Adrenal gland (tissue), 12 donors: ENCODE data around the gene HDGFL3. TPM values are rescaled to one million over a fixed set of nuclear protein-coding genes. Genes with fewer than 3 reads are reported as not detected.

Experiments used
- DNase-seq, 7 donors: peaks; one replicate each; pipeline ENCODE4 v3.0.0-alpha.2; 2019 to 2020
- H3K27ac ChIP-seq, 5 donors: fragments of 200-600 bp; sonication (generic) in 4 of 5; 1 replicate in 3 of 5; 2 replicates in 2 of 5; pipeline versions ENCODE4 v1.5.1 to v1.8.0; 2016 to 2020; ENCODE audit warnings: mild to moderate bottlenecking in 1 of 5
- H3K27me3 ChIP-seq: fragments of 200-600 bp; 2 replicates; pipeline ENCODE4 v1.8.0; 2021
- H3K36me3 ChIP-seq, 2 donors: fragments of 200-600 bp; replicated peaks in 1 of 2; 1 replicate in 1 of 2; 2 replicates in 1 of 2; pipeline versions ENCODE4 v1.5.1 to v1.8.0; 2018 to 2022
- H3K4me1 ChIP-seq, 2 donors: fragments of 200-600 bp; replicated peaks in 1 of 2; 1 replicate in 1 of 2; 2 replicates in 1 of 2; pipeline versions ENCODE4 v1.5.1 to v1.8.0; 2018 to 2021
- H3K4me3 ChIP-seq, 4 donors: fragments of 200-600 bp; sonication (generic) in 3 of 4; one replicate each; pipeline ENCODE4 v1.5.1; 2016 to 2018
- H3K9me3 ChIP-seq, 3 donors: fragments of 200-600 bp; sonication (generic) in 1 of 3; replicated peaks in 1 of 3; 1 replicate in 2 of 3; 2 replicates in 1 of 3; pipeline versions ENCODE4 v1.5.1 to v1.8.0; 2016 to 2021
- POLR2A ChIP-seq, 2 donors: fragments of 450-650 bp; IDR thresholded peaks; one replicate each; pipeline ENCODE4 v1.6.1; 2017; ENCODE audit warnings: antibody characterized with exemption in 2 of 2, mild to moderate bottlenecking in 2 of 2, moderate library complexity in 1 of 2
- WGBS, 4 donors: extraction: QIAGEN DNeasy Blood & Tissue Kit in 2 of 4; methylation state at CpG; one replicate each; pipeline versions ENCODE4 v1.1.5 to v1.1.7; 2013 to 2017; 5-methylcytosine and 5-hydroxymethylcytosine counted together
- intact Hi-C, 2 donors: fragments of 100-400 bp; cut with DNase I; formaldehyde crosslinking; loops; one replicate each; pipeline versions ENCODE4 v1.14.1 to v1.15.0; 2022 to 2023
- polyA plus RNA-seq, 3 donors: library from polyadenylated mRNA; stranded (reverse); fragments of 200-250 nt in 2 of 3; fragments of 350-450 nt in 1 of 3; fragmentation: Illumina TruSeq in 1 of 3; extraction: RNeasy Lipid Tissue Mini Kit (QIAGEN cat#74804) in 1 of 3; gene quantifications; one replicate each; pipeline ENCODE4 v1.2.3, GENCODE V29; 2013 to 2014
- total RNA-seq, 9 donors: library from RNA; depleted of rRNA in 4 of 9; stranded (reverse); fragments of >200 nt in 4 of 9; fragments of 120-200 nt in 1 of 9; fragmentation: NEBNext Ultra II Directional in 1 of 9; extraction: Animal tissue kit (Norgen Biotek cat#: 25700) in 1 of 9; gene quantifications; one replicate each; pipeline versions ENCODE4 v1.1.0 to v1.2.4, GENCODE V29; 2013 to 2023
- TF ChIP-seq, protein P1 (sequence below), 6 experiments: fragments of 450-650 bp in 4 of 6; fragments of 200-600 bp in 2 of 6; sonication (generic) in 1 of 6; IDR thresholded peaks; 1 replicate in 5 of 6; 2 replicates in 1 of 6; pipeline versions ENCODE4 v1.5.1 to v1.8.0; 2016 to 2021; ENCODE audit warnings: antibody characterized with exemption in 6 of 6, mild to moderate bottlenecking in 2 of 6, moderate library complexity in 1 of 6
- donor health status: healthy with polysubstance abuse.
- donor health status: Bipolar disorder and iron deficiency.
- donor health status: DM: yes; HTN: yes; CAD: no.
- donor health status: DM: no; HTN: no; CAD: no.
- donor health status: DM: no; HTN: no; CAD: no.
- donor health status: DM: yes; HTN: yes; CAD: no.

HDGFL3 gene
- total and polyA plus RNA-seq, 12 donors, result 9.3 to 82.2 (median 52.9) TPM

DNA sequence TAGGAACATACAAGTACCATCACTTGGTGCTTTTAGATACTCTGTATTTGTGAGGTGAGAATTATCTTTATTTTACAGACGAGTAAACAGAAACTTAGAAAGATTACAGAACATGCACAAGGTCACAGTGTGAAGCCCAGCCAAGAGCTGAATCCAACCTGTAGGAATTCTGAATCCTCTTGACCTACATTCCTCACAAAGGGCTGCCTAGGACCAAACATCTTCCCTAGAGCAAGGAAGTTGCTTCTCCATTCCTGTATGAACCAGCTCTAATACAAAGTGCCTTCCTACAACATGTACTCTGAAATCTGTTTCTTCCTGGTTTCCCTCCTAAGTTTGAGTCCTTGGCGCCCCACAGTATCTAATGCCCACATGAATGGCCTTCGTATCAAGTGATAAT lies 2.9 kb downstream of the HDGFL3 start:
- TF ChIP-seq POLR2A (IDR thresholded peaks at IDR 0.05), result no peak
- TF ChIP-seq, protein P1, sequence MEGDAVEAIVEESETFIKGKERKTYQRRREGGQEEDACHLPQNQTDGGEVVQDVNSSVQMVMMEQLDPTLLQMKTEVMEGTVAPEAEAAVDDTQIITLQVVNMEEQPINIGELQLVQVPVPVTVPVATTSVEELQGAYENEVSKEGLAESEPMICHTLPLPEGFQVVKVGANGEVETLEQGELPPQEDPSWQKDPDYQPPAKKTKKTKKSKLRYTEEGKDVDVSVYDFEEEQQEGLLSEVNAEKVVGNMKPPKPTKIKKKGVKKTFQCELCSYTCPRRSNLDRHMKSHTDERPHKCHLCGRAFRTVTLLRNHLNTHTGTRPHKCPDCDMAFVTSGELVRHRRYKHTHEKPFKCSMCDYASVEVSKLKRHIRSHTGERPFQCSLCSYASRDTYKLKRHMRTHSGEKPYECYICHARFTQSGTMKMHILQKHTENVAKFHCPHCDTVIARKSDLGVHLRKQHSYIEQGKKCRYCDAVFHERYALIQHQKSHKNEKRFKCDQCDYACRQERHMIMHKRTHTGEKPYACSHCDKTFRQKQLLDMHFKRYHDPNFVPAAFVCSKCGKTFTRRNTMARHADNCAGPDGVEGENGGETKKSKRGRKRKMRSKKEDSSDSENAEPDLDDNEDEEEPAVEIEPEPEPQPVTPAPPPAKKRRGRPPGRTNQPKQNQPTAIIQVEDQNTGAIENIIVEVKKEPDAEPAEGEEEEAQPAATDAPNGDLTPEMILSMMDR (IDR thresholded peaks at IDR 0.05), result no peak
- no peaks in the 10 kb centered on the region for H3K9me3 ChIP-seq
- H3K4me1 ChIP-seq, result peaks cover 44 to 60% of the 10 kb centered on the region in 2 donors
- DNase-seq, result peak in 4 of 7 donors; percentile 23 to 60 (median 28)
- peak overlapping the region in 2 of 5 donors; percentile 21 to 23 for H3K27ac ChIP-seq
- intact Hi-C loops, result loop anchor here in 1 of 2 donors (5.0 kb wide), 1 partner anchor 137 kb away; the partner anchor contains the start of gene BTBD1
- no peak overlapping the region for H3K4me3 ChIP-seq
- H3K27me3 ChIP-seq, result no peaks in the 10 kb centered on the region
- no peaks in the 10 kb centered on the region for H3K36me3 ChIP-seq
- 33 to 41% (median 39%) methylated on average over 3 of the region's 3 CpGs for WGBS, 4 donors

DNA sequence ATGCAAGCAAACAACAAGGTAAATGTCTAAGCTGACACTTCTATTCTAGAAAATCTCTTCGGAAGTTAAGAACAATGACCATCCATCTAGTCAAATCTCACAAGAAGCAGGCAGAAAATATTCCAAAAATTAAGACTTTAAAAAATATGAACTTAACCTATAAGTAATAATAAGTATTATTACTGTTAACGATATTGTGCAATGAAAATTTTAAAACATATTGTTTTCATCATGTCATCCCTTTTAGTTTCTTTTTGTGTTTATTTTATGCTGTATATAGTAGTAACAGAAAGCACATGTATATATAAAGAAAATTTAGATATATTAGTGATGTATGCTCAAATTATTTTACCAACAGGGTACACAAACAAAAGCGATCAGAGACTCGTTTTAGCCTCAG lies 4.1 kb downstream of the HDGFL3 start:
- Histone ChIP-seq H3K4me3 (no peak overlapping the region), H3K27ac (no peak overlapping the region), H3K27me3 (no peaks in the 10 kb centered on the region), H3K9me3 (no peaks in the 10 kb centered on the region), H3K4me1 (peaks cover 47 to 66% of the 10 kb centered on the region in 2 donors), H3K36me3 (no peaks in the 10 kb centered on the region)
- intact Hi-C loops, result no loop called here
- TF ChIP-seq, protein P1 (IDR thresholded peaks at IDR 0.05), result no peak
- TF ChIP-seq POLR2A (IDR thresholded peaks at IDR 0.05), result no peak
- DNase-seq, result no peak
- WGBS, 4 donors, result 91 to 93% (median 91%) methylated on average over 4 of the region's 4 CpGs

DNA sequence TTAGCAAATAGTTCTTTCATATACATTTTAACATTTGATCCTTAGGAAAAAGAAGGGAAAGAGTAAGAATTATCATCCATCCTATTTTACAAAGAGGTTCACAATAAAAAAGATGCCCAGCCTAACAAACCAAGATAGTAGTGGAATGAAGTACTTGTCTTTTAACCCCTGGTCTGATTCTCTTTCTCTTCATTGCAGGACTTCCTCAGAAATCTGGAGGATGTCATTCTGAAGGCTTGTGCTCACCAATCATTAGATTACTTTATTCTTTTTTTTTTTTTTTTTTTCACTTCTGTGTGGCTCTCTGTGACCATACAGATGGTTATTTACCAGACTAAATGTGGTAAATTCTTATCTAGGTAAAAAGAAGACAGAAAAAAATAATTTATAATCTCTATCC lies 7.0 kb downstream of the HDGFL3 start:
- TF ChIP-seq, protein P1 (IDR thresholded peaks at IDR 0.05), result no peak
- TF ChIP-seq POLR2A (IDR thresholded peaks at IDR 0.05), result no peak
- no peaks in the 10 kb centered on the region for H3K27me3 ChIP-seq
- no peak for DNase-seq
- H3K27ac ChIP-seq, result no peak overlapping the region
- no peaks in the 10 kb centered on the region for H3K36me3 ChIP-seq
- peaks cover 53 to 72% of the 10 kb centered on the region in 2 donors for H3K4me1 ChIP-seq
- intact Hi-C loops, result no loop called here
- H3K4me3 ChIP-seq, result no peak overlapping the region
- H3K9me3 ChIP-seq, result peaks cover 0 to 4% (median 0%) of the 10 kb centered on the region in 3 donors

DNA sequence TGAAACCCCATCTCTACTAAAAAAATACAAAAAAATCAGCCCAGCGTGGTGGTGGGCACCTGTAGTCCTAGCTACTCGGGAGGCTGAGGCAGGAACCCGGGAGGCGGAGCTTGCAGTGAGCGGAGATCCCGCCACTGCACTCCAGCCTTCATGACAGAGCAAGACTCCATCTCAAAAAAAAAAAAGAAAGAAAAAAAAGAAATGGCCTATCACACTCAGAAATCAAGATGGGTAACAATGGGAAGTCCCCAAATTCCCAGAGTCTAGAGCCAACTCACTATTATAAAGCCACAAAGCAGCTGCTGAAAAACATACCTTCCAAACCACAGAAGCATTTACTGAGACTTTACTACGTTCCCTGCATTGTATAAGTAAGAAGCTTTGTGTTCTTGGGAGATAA lies 7.5 kb downstream of the HDGFL3 start:
- H3K4me3 ChIP-seq, result no peak overlapping the region
- no peak for DNase-seq
- WGBS, 4 donors, result 93 to 95% (median 94%) methylated on average over 7 of the region's 7 CpGs
- peaks cover 48 to 68% of the 10 kb centered on the region in 2 donors for H3K4me1 ChIP-seq
- H3K9me3 ChIP-seq, result peaks cover 0 to 4% (median 0%) of the 10 kb centered on the region in 3 donors
- intact Hi-C loops, result no loop called here
- no peak overlapping the region for H3K27ac ChIP-seq
- no peaks in the 10 kb centered on the region for H3K36me3 ChIP-seq
- no peaks in the 10 kb centered on the region for H3K27me3 ChIP-seq
- TF ChIP-seq POLR2A (IDR thresholded peaks at IDR 0.05), result no peak
- TF ChIP-seq, protein P1 (IDR thresholded peaks at IDR 0.05), result no peak
